ENCODE data around the gene GLB1L3. TPM values are rescaled to one million over a fixed set of nuclear protein-coding genes. Genes with fewer than 3 reads are reported as not detected.

GLB1L3 gene
- total and polyA plus RNA-seq, 2 experiments from 2014 or later, result 0.17 TPM; not detected in 1

GRCh38 chr11:134346101-134346975 is 70.2 kb downstream of the GLB1L3 start:
- Histone ChIP-seq H3K4me1 (ENCODE audit: insufficient read depth) (no peaks in the 10 kb centered on the region), H3K4me3 (no peak overlapping the region), H3K36me3 (replicated peaks; ENCODE audit: insufficient read depth, low read depth) (no peaks in the 10 kb centered on the region), H2AFZ (no peak overlapping the region), H3K27ac (no peak overlapping the region), H4K20me1 (ENCODE audit: insufficient read depth, poor library complexity, severe bottlenecking) (no peaks in the 10 kb centered on the region), H3K9me3 (ENCODE audit: low read depth) (no peaks in the 10 kb centered on the region), H3K4me2 (no peak overlapping the region), H3K27me3 (no peaks in the 10 kb centered on the region), H3K9me2 (replicated peaks; ENCODE audit: insufficient read depth) (no peaks in the 10 kb centered on the region), H3K79me2 (no peaks in the 10 kb centered on the region)
- no peak for TF ChIP-seq EZH2 (IDR thresholded peaks at IDR 0.05; ENCODE audit: borderline replicate concordance)
- no peak for TF ChIP-seq CTCF (IDR thresholded peaks at IDR 0.05; ENCODE audit: poor library complexity)
- no peak for TF ChIP-seq EZH2phosphoT487 (IDR thresholded peaks at IDR 0.05; ENCODE audit: low read depth, severe bottlenecking, unreplicated experiment)
- DNase-seq (ENCODE audit: low spot score), result no peak
- WGBS (ENCODE audit: low lambda C conversion rate, missing lambda C conversion rate), result 90% methylated on average over 22 of the region's 22 CpGs

GRCh38 chr11:134346976-134347350 is 70.8 kb downstream of the GLB1L3 start:
- H2AFZ ChIP-seq, result no peak overlapping the region
- no peaks in the 10 kb centered on the region for H3K36me3 ChIP-seq (replicated peaks; ENCODE audit: insufficient read depth, low read depth)
- no peaks in the 10 kb centered on the region for H3K9me3 ChIP-seq (ENCODE audit: low read depth)
- H3K27me3 ChIP-seq, result no peaks in the 10 kb centered on the region
- H3K4me3 ChIP-seq, result no peak overlapping the region
- TF ChIP-seq EZH2 (IDR thresholded peaks at IDR 0.05; ENCODE audit: borderline replicate concordance) (no peak), CTCF (IDR thresholded peaks at IDR 0.05; ENCODE audit: poor library complexity) (no peak), EZH2phosphoT487 (IDR thresholded peaks at IDR 0.05; ENCODE audit: low read depth, severe bottlenecking, unreplicated experiment) (no peak)
- H3K9me2 ChIP-seq (replicated peaks; ENCODE audit: insufficient read depth), result no peaks in the 10 kb centered on the region
- H3K4me2 ChIP-seq, result no peak overlapping the region
- no peak for DNase-seq (ENCODE audit: low spot score)
- H3K4me1 ChIP-seq (ENCODE audit: insufficient read depth), result no peaks in the 10 kb centered on the region
- H4K20me1 ChIP-seq (ENCODE audit: insufficient read depth, poor library complexity, severe bottlenecking), result no peaks in the 10 kb centered on the region
- H3K27ac ChIP-seq, result no peak overlapping the region
- no peaks in the 10 kb centered on the region for H3K79me2 ChIP-seq
- WGBS (ENCODE audit: low lambda C conversion rate, missing lambda C conversion rate), result 87% methylated on average over 5 of the region's 5 CpGs

- Histone ChIP-seq H3K4me3 (no peak overlapping the region), H3K79me2 (no peaks in the 10 kb centered on the region), H3K27ac (no peak overlapping the region), H4K20me1 (ENCODE audit: insufficient read depth, poor library complexity, severe bottlenecking) (no peaks in the 10 kb centered on the region), H2AFZ (no peak overlapping the region), H3K27me3 (no peaks in the 10 kb centered on the region), H3K9me2 (replicated peaks; ENCODE audit: insufficient read depth) (no peaks in the 10 kb centered on the region), H3K36me3 (replicated peaks; ENCODE audit: insufficient read depth, low read depth) (no peaks in the 10 kb centered on the region), H3K4me1 (ENCODE audit: insufficient read depth) (no peaks in the 10 kb centered on the region), H3K4me2 (no peak overlapping the region), H3K9me3 (ENCODE audit: low read depth) (no peaks in the 10 kb centered on the region)
- WGBS (ENCODE audit: low lambda C conversion rate, missing lambda C conversion rate), result 83% methylated on average over 10 of the region's 10 CpGs
- no peak for TF ChIP-seq EZH2 (IDR thresholded peaks at IDR 0.05; ENCODE audit: borderline replicate concordance)
- TF ChIP-seq EZH2phosphoT487 (IDR thresholded peaks at IDR 0.05; ENCODE audit: low read depth, severe bottlenecking, unreplicated experiment), result no peak
- TF ChIP-seq CTCF (IDR thresholded peaks at IDR 0.05; ENCODE audit: poor library complexity), result no peak
- DNase-seq (ENCODE audit: low spot score), result no peak
These were observed 71.3 kb downstream of the GLB1L3 start for GRCh38 chr11:134347441-134347840.

All from hepatocyte (in vitro differentiated cells).